H1 (cell line): Measurements from ENCODE around the gene SHANK1. TPM values are rescaled to one million over a fixed set of nuclear protein-coding genes. Genes with fewer than 3 reads are reported as not detected.

Experiments
- CTCF ChIA-PET: fragments of 300-600 bp; sonication (Branson Sonifier 250); formaldehyde crosslinking; loops from one replicate; lab custom pipeline; 2021; ENCODE audit not compliant: partially characterized antibody; lab: Charles Lee
- POLR2A ChIA-PET: fragments of 300-600 bp; sonication (Branson Sonifier 250); formaldehyde crosslinking; loops from one replicate; lab custom pipeline; 2021; ENCODE audit warnings: inconsistent platforms; ENCODE audit not compliant: partially characterized antibody; lab: Charles Lee
- DNase-seq, 2 experiments: peaks; one replicate each; pipeline versions ENCODE4 v3.0.0 to v3.0.0-alpha.2; 2010 to 2022; ENCODE audit warnings: low spot score in 2 of 2, low read depth in 1 of 2, mixed read lengths in 1 of 2
- FAIRE-seq: peaks from 2 replicates; lab custom pipeline; 2011; peaks lifted over from hg19 to GRCh38; lab: Jason Lieb, UNC
- H2AFZ ChIP-seq: 2 replicates; pipeline ENCODE4 v1.8.1; 2012; ENCODE audit warnings: low read length, inconsistent platforms
- H2AK5ac ChIP-seq: 2 replicates; pipeline ENCODE4 v1.6.1; 2013; ENCODE audit warnings: low read depth, low read length
- H2BK120ac ChIP-seq: replicated peaks from 2 replicates; pipeline ENCODE3; 2013; ENCODE audit warnings: low read depth, low read length, inconsistent platforms
- H2BK12ac ChIP-seq: 2 replicates; pipeline ENCODE4 v1.6.1; 2013; ENCODE audit warnings: low read depth, low read length
- H2BK15ac ChIP-seq: 2 replicates; pipeline ENCODE4 v1.6.1; 2013; ENCODE audit warnings: low read length
- H2BK20ac ChIP-seq: 2 replicates; pipeline ENCODE4 v1.6.1; 2013; ENCODE audit warnings: low read length
- H2BK5ac ChIP-seq: 2 replicates; pipeline ENCODE4 v1.6.1; 2013; ENCODE audit warnings: low read depth, low read length
- H3K14ac ChIP-seq: 2 replicates; pipeline ENCODE4 v1.6.1; 2013; ENCODE audit warnings: inconsistent platforms; ENCODE audit not compliant: insufficient read length
- H3K18ac ChIP-seq: 2 replicates; pipeline ENCODE4 v1.6.1; 2013; ENCODE audit warnings: low read length; ENCODE audit errors: extremely low read depth
- H3K23ac ChIP-seq: 2 replicates; pipeline ENCODE4 v1.6.1; 2013; ENCODE audit warnings: inconsistent platforms; ENCODE audit not compliant: insufficient read length
- H3K23me2 ChIP-seq: 2 replicates; pipeline ENCODE4 v1.6.1; 2013; ENCODE audit warnings: low read depth, low read length
- H3K27ac ChIP-seq: 2 replicates; pipeline ENCODE4 v1.6.1; 2011; ENCODE audit warnings: low read depth, low read length, inconsistent platforms
- H3K27me3 ChIP-seq, 4 experiments: replicated peaks in 1 of 4; 1 replicate in 1 of 4; 2 replicates in 3 of 4; pipeline versions ENCODE4 v1.6.1 to v1.8.1; 2011 to 2013; ENCODE audit warnings: low read length in 3 of 4, mild to moderate bottlenecking in 3 of 4, inconsistent platforms in 2 of 4, mixed read lengths in 2 of 4, moderate library complexity in 1 of 4; ENCODE audit not compliant: control insufficient read depth in 3 of 4, insufficient read depth in 3 of 4; ENCODE audit errors: extremely low read depth in 1 of 4
- H3K36me3 ChIP-seq, 4 experiments: 2 replicates each; pipeline versions ENCODE4 v1.6.1 to v1.8.1; 2011 to 2013; ENCODE audit warnings: mild to moderate bottlenecking in 4 of 4, low read length in 3 of 4, moderate library complexity in 2 of 4, control low read depth in 1 of 4, inconsistent platforms in 1 of 4; ENCODE audit not compliant: insufficient read depth in 4 of 4, control insufficient read depth in 2 of 4
- H3K4ac ChIP-seq: replicated peaks from 2 replicates; pipeline ENCODE3; 2013; ENCODE audit warnings: low read length, low read depth, mixed read lengths, inconsistent platforms; ENCODE audit not compliant: insufficient read length
- H3K4me1 ChIP-seq, 4 experiments: replicated peaks in 1 of 4; 1 replicate in 1 of 4; 2 replicates in 3 of 4; pipeline versions ENCODE4 v1.6.1 to v1.8.1; 2011 to 2013; ENCODE audit warnings: low read length in 3 of 4, inconsistent platforms in 2 of 4, mixed read lengths in 1 of 4; ENCODE audit not compliant: insufficient read depth in 4 of 4, control insufficient read depth in 3 of 4
- H3K4me2 ChIP-seq, 2 experiments: 2 replicates each; pipeline versions ENCODE4 v1.6.1 to v1.8.1; 2011 to 2013; ENCODE audit warnings: low read depth in 2 of 2, low read length in 2 of 2, control low read depth in 1 of 2, inconsistent platforms in 1 of 2, mild to moderate bottlenecking in 1 of 2; ENCODE audit not compliant: insufficient read depth in 1 of 2
- H3K4me3 ChIP-seq, 4 experiments: fragments of 200-600, 300-600 bp in 1 of 4; sonication (generic), shearing (Covaris generic), sonication (Bioruptor Twin) in 1 of 4; 2 replicates each; pipeline versions ENCODE4 v1.5.1 to v1.8.1; 2011 to 2016; ENCODE audit warnings: low read length in 4 of 4, low read depth in 3 of 4, control low read depth in 2 of 4, inconsistent platforms in 2 of 4, mild to moderate bottlenecking in 2 of 4, mixed read lengths in 1 of 4, moderate library complexity in 1 of 4; ENCODE audit not compliant: insufficient read depth in 2 of 4; ENCODE audit errors: extremely low read depth in 1 of 4
- H3K56ac ChIP-seq: replicated peaks from 2 replicates; pipeline ENCODE3; 2013; ENCODE audit warnings: low read depth, mild to moderate bottlenecking, mixed read lengths, low read length, inconsistent platforms; ENCODE audit not compliant: insufficient read length
- H3K79me1 ChIP-seq: 2 replicates; pipeline ENCODE4 v1.6.1; 2013; ENCODE audit warnings: low read depth, low read length, control low read depth
- H3K79me2 ChIP-seq, 2 experiments: 2 replicates each; pipeline versions ENCODE4 v1.6.1 to v1.8.1; 2012 to 2013; ENCODE audit warnings: low read length in 2 of 2, mild to moderate bottlenecking in 2 of 2, inconsistent platforms in 1 of 2; ENCODE audit not compliant: insufficient read depth in 2 of 2, control insufficient read depth in 1 of 2
- H3K9ac ChIP-seq, 4 experiments: replicated peaks in 1 of 4; 1 replicate in 1 of 4; 2 replicates in 3 of 4; pipeline versions ENCODE4 v1.6.1 to v1.8.1; 2011 to 2013; ENCODE audit warnings: low read depth in 3 of 4, low read length in 3 of 4, control low read depth in 2 of 4, mild to moderate bottlenecking in 2 of 4, moderate library complexity in 2 of 4, inconsistent platforms in 1 of 4; ENCODE audit errors: extremely low read depth in 1 of 4
- H3K9me3 ChIP-seq, 2 experiments: 2 replicates each; pipeline versions ENCODE4 v1.6.1 to v1.8.1; 2012 to 2013; ENCODE audit warnings: mild to moderate bottlenecking in 2 of 2, moderate library complexity in 2 of 2, control low read depth in 1 of 2, inconsistent platforms in 1 of 2, low read depth in 1 of 2, low read length in 1 of 2, mixed read lengths in 1 of 2; ENCODE audit not compliant: insufficient read depth in 2 of 2
- H4K20me1 ChIP-seq, 2 experiments: replicated peaks in 1 of 2; 2 replicates each; pipeline versions ENCODE3 to v1.8.1; 2011 to 2013; ENCODE audit warnings: inconsistent platforms in 2 of 2, low read length in 2 of 2, mild to moderate bottlenecking in 1 of 2; ENCODE audit not compliant: insufficient read depth in 2 of 2, control insufficient read depth in 1 of 2
- H4K5ac ChIP-seq: 2 replicates; pipeline ENCODE4 v1.6.1; 2013; ENCODE audit warnings: low read length, low read depth, mixed read lengths, inconsistent platforms; ENCODE audit not compliant: insufficient read length
- H4K8ac ChIP-seq: 2 replicates; pipeline ENCODE4 v1.8.0; 2013; ENCODE audit warnings: mild to moderate bottlenecking, moderate library complexity, low read length, inconsistent platforms; ENCODE audit not compliant: insufficient read depth; ENCODE audit errors: extremely low read depth
- H4K91ac ChIP-seq: replicated peaks from 2 replicates; pipeline ENCODE3; 2013; ENCODE audit warnings: low read length, mixed read lengths, inconsistent platforms; ENCODE audit not compliant: insufficient read length
- BACH1 ChIP-seq: IDR thresholded peaks from 2 replicates; pipeline ENCODE4 v1.6.1; 2012; ENCODE audit warnings: low read length, improper control_type of control experiment
- BRCA1 ChIP-seq: IDR thresholded peaks from 2 replicates; pipeline ENCODE4 v1.6.1; 2012; ENCODE audit warnings: low read depth, low read length, improper control_type of control experiment
- CHD2 ChIP-seq: IDR thresholded peaks from 2 replicates; pipeline ENCODE4 v1.6.1; 2012; ENCODE audit warnings: low read length, improper control_type of control experiment
- JUND ChIP-seq: IDR thresholded peaks from 2 replicates; pipeline ENCODE4 v1.6.1; 2011; ENCODE audit warnings: mild to moderate bottlenecking, improper control_type of control experiment, low read length
- KDM5A ChIP-seq: fragments of 200-600 bp; IDR thresholded peaks from 2 replicates; pipeline ENCODE4 v1.7.1; 2012; ENCODE audit warnings: mild to moderate bottlenecking, low read length, inconsistent platforms, mixed read lengths
- NRF1 ChIP-seq: IDR thresholded peaks from 2 replicates; pipeline ENCODE4 v1.6.1; 2011; ENCODE audit warnings: mild to moderate bottlenecking, low read depth, low read length, improper control_type of control experiment
- PHF8 ChIP-seq: fragments of 200-600 bp; sonication (generic); conservative IDR thresholded peaks from 2 replicates; pipeline ENCODE4 v1.7.1; 2012; ENCODE audit warnings: low read depth, mild to moderate bottlenecking, inconsistent platforms, low read length, moderate library complexity
- POU5F1 ChIP-seq: IDR thresholded peaks from 2 replicates; pipeline ENCODE4 v1.6.1; 2011; ENCODE audit warnings: low read depth, mild to moderate bottlenecking, low read length, moderate library complexity
- RFX5 ChIP-seq: IDR thresholded peaks from 2 replicates; pipeline ENCODE4 v1.6.1; 2011; ENCODE audit warnings: low read depth, low read length, improper control_type of control experiment, borderline replicate concordance
- RXRA ChIP-seq: IDR thresholded peaks from 2 replicates; pipeline ENCODE4 v1.6.1; 2011; ENCODE audit warnings: low read depth, mild to moderate bottlenecking, low read length, moderate library complexity; ENCODE audit not compliant: insufficient read depth
- SP4 ChIP-seq: IDR thresholded peaks from 2 replicates; pipeline ENCODE4 v1.6.1; 2012; ENCODE audit warnings: low read length, inconsistent platforms
- SUZ12 ChIP-seq: fragments of 200-600 bp; sonication (generic); IDR thresholded peaks from 2 replicates; pipeline ENCODE4 v1.6.1; 2012; ENCODE audit warnings: mild to moderate bottlenecking, inconsistent platforms, low read length, moderate library complexity, mixed read lengths
- TEAD4 ChIP-seq: IDR thresholded peaks from 2 replicates; pipeline ENCODE4 v1.6.1; 2012; ENCODE audit warnings: low read depth, low read length, inconsistent platforms, mixed read lengths
- ZNF274 ChIP-seq: IDR thresholded peaks from 2 replicates; pipeline ENCODE4 v1.7.0; 2012; ENCODE audit warnings: low read length, borderline replicate concordance; ENCODE audit errors: extremely low read depth
- WGBS, 2 experiments: shearing (Covaris generic) in 1 of 2; methylation state at CpG; one replicate each; pipeline versions ENCODE4 v1.1.6 to v1.1.7; 2013 to 2015; ENCODE audit warnings: low lambda C conversion rate in 2 of 2, mixed read lengths in 2 of 2, inconsistent platforms in 1 of 2, low coverage in 1 of 2, missing lambda C conversion rate in 1 of 2; ENCODE audit not compliant: insufficient replicate concordance in 2 of 2, insufficient coverage in 1 of 2, insufficient read length in 1 of 2; ENCODE audit errors: extremely low coverage in 1 of 2, missing lambda C conversion rate in 1 of 2; 5-methylcytosine and 5-hydroxymethylcytosine counted together
- polyA plus RNA-seq, 7 experiments: library from polyadenylated mRNA; depleted of rRNA in 3 of 7; stranded (reverse) in 5 of 7; unstranded in 2 of 7; fragments of >200 nt in 5 of 7; fragments of 200-250 nt in 2 of 7; gene quantifications; 1 replicate in 5 of 7; 2 replicates in 1 of 7; 4 replicates in 1 of 7; pipeline versions ENCODE4 v1.2.1 to v1.2.3, GENCODE V29; 2011 to 2013; ENCODE audit warnings: missing spikeins in 2 of 7, mixed read lengths in 2 of 7
- total RNA-seq: library from RNA; stranded (reverse); fragmentation: NEBNext Ultra II Directional; extraction: Animal tissue kit (Norgen Biotek cat#: 25700); gene quantifications from 2 replicates; pipeline ENCODE4 v1.2.1, GENCODE V29; 2021

The SHANK1 gene
- total and polyA plus RNA-seq, 2 of the 8 experiments (the other 6 are each of a cell fraction or from before 2014, with no cell fraction given), result 1.1 to 3.7 TPM

- no peak overlapping the region; a peak in 1 of 7 replicates for H3K9ac ChIP-seq
- H4K5ac ChIP-seq, result peak overlapping the region; percentile 78
- H3K56ac ChIP-seq, result peak overlapping the region; percentile 46
- no peak overlapping the region for H3K14ac ChIP-seq
- peaks cover 0 to 9% of the 10 kb centered on the region in 2 experiments for H4K20me1 ChIP-seq
- peaks cover 14% of the 10 kb centered on the region for H3K23me2 ChIP-seq
- peak overlapping the region; percentile 97 for H3K4ac ChIP-seq
- DNase-seq (no peak), FAIRE-seq (no peak)
- H2BK15ac ChIP-seq, result peak overlapping the region; percentile 92
- no peaks in the 10 kb centered on the region; a peak in 3 of 7 replicates for H3K27me3 ChIP-seq
- no peak overlapping the region for H3K27ac ChIP-seq
- peak overlapping the region; percentile 71; the same call in 1 of the 2 replicates for H2AK5ac ChIP-seq
- H3K23ac ChIP-seq, result no peak overlapping the region
- no peak overlapping the region for H2AFZ ChIP-seq
- H3K9me3 ChIP-seq, result 0 out of 4 replicates have a peak, but pooled peaks cover 0 to 5% of the 10 kb centered on the region in 2 experiments
- peak overlapping the region; percentile 93 to 96 for H3K4me2 ChIP-seq
- POLR2A ChIA-PET, result interaction anchor here (0.6 to 1.3 kb wide), 8 partner anchors 10 to 360 kb away, joined by 3 to 14 read pairs (median 4); partner anchors contain the start of gene C19orf81
- peak overlapping the region; percentile 86; the same call in 1 of the 2 replicates for H2BK20ac ChIP-seq
- peak overlapping the region; percentile 50 to 82 (median 66); a peak in 7 of 8 replicates for H3K4me3 ChIP-seq
- peaks cover 2 to 9% (median 5%) of the 10 kb centered on the region in 4 experiments; a peak in 6 of 7 replicates for H3K4me1 ChIP-seq
- CTCF ChIA-PET, result interaction anchor here (0.8 to 1.4 kb wide), 4 partner anchors 10 to 133 kb away, joined by 3 to 6 read pairs (median 4); no protein-coding TSS in a partner anchor
- no peaks in the 10 kb centered on the region for H3K79me1 ChIP-seq
- H3K79me2 ChIP-seq, result no peaks in the 10 kb centered on the region
- 13% methylated on average over 3 of the region's 6 CpGs; no CpG with 5 or more reads in 1 of the 2 experiments for whole genome bisulfite sequencing, 2 experiments
- H2BK120ac ChIP-seq, result peak overlapping the region; percentile 83
- no peak overlapping the region for H2BK5ac ChIP-seq
- no peak overlapping the region for H4K8ac ChIP-seq
- H3K18ac ChIP-seq, result peak overlapping the region; percentile 95; the same call in 1 of the 2 replicates
- peak overlapping the region; percentile 98 for H4K91ac ChIP-seq
- peak overlapping the region; percentile 71; the same call in 1 of the 2 replicates for H2BK12ac ChIP-seq
- no peaks in the 10 kb centered on the region for H3K36me3 ChIP-seq
- TF ChIP-seq NRF1 (no peak), KDM5A (no peak), POU5F1 (no peak), BACH1 (no peak), RXRA (no peak), ZNF274 (no peak), RFX5 (no peak), CHD2 (no peak), SUZ12 (no peak), SP4 (no peak), BRCA1 (no peak), JUND (no peak), TEAD4 (0 out of 2 replicates have a peak, but pooled peaks have one; percentile 29), PHF8 (no peak)
Observed at GRCh38 chr19:50660088-50660366, 59.6 kb downstream of the SHANK1 start.
